Activated T-helper 9 cell treated with anti-CD3 and anti-CD28 coated beads, Interleukin-2, amount 50 U/mL, for 16 hours (primary cell): ENCODE results near the gene CACNA1I.

Source experiments
- DNase-seq: peaks from one replicate; pipeline ENCODE4 v3.0.0-alpha.2; 2020; ENCODE audit warnings: low read depth

CACNA1I gene

DNA sequence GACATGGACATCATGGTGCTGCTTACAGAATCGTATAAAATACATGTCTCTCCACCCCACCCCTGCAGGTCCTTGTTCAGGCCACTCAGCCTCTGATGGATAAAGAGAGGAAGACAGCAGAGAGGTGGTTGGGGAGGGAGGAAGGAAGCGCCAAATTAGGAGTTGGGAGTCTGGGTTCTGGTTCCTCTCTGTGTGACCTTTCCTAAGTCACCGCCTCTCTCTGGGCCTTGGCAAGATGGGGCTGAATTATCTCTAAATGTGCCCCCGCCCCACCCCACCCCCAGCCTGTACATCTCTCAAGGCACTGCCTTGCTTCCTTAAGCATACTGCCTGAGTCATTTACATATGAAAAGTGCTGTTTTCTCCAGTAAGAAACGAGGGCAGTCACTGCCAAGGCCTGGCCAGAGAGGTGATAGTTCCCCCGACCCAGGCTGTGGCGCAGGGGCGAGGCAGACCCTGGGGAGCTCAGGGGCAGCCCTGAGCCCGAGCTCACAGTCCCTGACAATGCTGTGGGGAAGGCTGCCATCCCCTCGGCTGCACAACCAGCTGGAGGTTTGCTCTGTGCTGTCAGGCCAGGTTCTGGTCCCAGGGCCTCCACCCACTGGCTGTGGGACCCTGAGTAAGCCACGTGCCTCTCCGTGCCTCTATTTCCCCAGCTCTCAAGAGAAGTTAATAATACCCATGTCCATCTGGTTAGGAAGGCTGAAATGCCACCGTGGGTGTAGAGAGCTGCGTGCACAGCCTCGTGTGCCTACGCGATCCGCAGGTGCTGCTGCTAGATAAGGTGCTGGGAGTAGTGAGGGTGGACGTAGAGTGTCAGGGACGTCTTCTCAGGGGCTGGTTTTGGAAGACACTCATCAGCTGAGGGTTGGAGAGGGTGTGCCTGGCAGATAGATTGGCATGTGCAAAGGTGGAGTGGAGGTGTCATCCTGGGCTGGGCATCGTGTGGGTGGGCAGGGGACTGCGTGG lies 55.3 kb downstream of the CACNA1I start:
- no peak for DNase-seq

DNA sequence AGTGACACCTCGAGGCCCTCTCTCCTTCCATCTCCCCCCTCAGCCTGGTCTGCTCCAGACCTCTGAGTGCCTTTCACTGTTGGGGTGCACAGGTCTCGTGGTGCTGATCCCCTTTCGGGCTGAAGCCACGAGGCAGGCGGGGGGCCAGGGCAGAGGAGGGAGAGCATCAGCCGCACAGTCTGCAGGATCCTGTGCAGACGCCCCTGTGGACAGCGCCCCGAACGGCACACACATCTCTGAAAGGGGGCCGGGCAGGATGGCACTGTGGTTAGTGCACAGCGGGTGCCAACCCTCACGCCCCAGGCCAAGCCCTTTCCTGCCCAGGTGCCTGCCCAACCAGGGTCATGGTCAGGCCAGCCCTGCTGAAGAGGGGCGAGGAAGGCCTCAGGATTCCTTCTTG lies 56.7 kb downstream of the CACNA1I start:
- no peak for DNase-seq

DNA sequence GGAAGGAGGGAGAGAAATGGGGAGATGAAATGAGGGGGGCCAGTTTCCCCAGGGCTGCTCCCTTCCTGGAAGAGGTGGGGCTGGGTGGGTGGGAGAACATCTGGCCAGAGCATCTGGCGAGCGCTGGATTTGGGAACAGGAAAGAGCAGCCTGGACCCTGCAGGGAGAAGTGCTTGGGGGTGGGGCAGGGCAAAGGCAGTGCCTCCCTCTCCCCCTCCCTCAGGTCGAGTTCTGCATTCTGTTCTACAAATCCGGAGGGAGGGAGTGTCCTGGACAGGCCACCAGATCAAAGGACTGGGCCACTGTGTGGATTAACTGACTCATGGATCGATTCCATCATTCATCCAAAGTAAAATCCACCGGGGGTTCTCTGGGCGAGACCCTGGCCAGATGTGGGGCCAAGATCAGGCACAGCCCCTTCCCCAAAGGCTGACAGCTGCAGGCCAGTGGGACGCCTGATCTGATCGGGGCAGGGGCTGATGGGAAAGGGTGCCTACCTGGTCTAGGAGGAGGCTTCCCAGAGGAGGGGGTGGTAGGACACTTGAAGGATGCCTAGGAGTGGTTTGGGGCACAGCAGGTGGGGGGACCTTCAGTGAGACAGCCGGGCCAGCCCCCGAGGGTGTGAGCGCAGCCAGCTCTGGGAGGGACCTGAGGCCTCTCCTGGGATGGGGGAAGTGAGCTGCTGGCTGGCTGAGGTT lies 57.5 kb downstream of the CACNA1I start:
- no peak for DNase-seq

DNA sequence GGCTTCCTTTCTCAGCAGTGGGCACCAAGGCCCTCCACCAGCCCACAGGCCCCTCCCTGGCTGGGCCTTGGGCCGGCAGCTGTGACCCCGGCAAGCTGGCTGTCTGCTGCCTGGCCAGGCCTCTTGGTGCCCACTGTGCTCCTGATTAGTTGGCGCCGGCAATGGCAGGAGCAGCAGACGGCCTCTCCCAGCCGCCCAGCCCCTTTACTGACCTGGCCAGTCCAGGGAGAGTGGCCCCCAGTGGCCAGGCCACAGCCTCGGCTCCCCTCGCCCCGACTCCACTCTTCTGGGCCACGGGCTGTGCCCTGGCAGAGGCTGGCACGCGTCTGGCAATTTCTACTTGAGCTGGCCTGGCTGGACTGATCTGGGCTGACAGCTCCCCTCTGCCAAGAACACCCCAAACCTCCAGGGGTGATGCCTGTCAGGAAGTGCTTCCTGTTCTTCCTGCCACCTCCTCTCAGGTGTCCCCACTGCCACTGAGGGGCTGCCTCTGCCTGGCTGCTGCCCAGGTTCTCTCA lies 58.1 kb downstream of the CACNA1I start:
- DNase-seq: no peak

DNA sequence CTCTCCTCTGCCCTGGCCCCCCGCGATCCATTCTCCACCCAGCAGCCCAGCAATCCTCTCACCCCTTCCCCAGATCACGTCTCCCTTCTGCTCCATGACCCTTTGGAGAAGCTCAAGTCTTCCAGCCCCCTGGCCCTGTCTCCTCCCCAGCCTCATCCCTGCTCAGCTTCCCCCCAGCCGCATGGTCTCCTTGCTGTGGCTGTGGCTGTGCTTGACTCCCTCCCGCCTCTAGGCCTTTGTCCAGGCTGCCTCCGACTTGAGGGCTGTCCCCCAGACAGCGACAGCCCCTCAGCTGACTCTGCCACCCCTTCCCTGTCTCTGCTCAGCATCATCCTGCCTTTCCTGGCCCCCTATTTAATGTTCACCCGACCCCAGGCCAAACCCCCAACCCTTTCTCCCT lies 59.3 kb downstream of the CACNA1I start:
- no peak for DNase-seq

DNA sequence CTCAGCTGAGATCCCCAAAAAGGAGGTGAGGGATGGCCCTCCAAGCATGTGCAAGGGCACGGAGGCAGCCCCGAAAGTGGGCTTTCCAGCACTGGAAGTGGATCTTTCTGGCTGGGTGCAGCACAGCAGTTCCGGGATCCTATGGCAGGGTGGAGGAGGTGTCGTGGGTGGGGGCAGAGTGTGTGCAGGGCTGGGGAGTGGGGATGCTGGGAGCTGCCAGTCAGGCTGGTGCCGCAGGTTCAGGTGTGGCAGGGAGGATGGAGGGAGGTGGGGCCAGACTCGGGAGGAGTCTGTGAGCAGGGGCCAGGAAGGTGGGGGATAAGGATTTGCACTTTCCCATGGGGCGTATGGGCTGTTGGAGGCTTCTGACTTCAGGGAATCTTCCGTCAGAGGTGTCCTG lies 60.2 kb downstream of the CACNA1I start:
- DNase-seq: no peak

DNA sequence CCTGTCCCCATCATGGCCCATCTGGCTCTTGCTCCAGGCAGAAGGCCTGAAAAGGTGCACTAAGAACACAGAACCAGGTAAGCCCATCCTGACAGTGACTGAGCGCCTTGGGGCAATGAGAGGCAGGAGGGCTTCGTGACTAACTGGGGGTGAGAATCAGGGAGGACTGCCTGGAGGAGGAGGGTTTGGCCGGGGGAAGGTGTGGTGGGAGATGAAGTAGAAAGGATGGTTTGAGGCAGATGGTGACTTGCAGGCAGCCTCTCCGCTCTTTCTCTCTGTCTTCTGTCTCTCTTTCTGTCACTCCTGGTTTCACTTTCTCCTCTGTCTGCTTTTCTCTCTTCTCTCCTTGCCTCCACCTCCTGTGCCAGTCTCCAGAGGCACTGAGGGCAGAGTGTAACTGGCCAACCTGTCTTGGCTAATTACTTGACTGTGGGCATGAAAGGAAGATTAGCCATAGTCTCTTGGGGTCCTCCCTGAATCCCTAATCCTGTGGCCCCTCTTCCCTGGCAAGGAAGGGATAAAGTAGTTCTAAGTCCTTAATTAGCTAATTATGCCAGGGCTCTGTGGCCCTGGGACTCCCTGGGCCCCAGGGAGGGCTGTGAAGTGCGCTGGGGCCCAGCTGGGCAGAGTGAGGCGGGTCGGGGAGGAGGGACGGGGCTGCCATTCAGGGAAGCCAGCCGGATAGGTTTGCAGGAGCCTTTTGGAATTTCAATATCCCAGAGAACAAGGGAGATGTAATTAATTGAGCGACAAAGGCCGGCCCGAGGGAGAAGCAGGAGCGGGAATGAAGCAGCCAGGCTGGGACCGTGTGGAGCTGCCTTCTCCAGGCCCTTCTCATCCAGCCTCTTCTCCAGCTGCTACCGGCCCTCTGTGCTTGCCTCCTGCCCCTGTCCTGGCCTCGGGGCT lies 61.1 kb downstream of the CACNA1I start:
- DNase-seq: no peak

DNA sequence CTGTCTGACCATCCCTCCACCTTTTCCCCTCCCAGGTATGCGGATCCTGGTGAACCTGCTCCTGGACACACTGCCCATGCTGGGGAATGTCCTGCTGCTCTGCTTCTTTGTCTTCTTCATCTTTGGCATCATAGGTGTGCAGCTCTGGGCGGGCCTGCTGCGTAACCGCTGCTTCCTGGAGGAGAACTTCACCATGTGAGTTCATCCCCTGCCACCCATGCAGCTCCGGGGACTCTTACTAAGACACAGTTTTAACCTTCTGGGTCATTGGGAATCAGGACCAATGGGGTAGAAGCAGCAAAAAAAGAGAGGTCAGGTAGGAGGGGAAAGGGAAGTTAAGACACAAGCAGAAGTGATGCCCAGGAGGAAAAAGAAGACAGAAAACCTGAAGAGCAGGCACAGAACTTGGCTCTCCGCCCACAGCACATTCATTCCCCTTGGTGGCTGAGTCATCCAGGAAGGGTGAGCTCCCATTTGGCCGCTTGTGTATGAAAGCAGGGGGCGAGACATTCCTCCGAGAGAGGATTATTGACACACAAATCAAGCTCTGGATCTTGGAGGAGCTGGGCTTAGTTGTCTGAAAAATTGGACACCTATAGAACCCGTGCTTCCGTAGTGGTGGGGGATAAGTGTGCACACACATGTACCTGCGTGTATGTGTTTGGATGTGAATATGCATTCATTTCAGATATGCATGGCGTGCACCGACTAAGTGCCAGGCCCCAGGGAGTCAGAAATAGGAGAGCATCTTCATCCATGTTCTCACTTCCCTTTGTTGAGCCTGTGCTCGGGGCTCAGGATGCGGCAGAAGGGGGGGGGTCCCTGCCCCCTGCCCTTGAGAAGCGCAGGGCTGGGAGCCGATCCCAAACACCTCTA lies 64.2 kb downstream of the CACNA1I start:
- DNase-seq: no peak

DNA sequence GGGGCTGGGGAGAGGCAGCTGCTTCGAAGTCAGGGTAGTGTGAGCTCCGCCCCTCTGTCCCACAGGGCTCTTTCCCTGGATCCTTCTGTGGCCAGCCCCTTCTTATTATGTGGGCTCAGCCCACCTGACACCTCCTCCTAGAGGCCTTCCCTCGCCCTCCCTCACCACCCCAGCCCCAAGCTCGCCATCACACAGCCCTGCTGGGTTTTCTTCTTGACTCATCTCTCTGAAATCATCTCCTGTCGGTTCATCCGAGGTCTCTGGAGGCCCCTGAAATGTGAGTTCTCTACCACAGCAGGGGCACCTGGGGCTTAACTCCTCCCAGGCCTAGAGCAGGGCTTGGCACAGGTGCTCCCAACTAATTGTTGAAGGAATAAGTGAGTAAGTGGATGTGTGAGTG lies 65.2 kb downstream of the CACNA1I start:
- DNase-seq: no peak

DNA sequence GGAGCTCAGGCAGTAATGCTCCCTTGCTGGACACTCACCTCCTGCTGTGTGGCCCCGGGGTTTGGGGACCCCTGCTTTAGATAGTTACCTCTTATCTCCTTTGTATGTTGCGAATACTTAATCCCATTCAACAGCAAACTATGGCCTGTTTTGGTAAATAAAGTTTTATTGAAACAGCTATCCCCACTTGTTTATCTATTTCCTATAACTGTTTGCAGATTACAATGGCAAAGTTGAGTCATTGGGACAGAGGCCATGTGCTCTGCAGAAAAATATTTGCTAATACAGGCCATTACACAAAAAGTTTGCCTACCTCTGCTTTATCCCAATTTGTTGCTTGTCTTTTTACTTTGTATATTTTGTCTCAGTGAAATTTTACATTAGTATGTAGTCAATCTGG lies 68.4 kb downstream of the CACNA1I start:
- DNase-seq: no peak

DNA sequence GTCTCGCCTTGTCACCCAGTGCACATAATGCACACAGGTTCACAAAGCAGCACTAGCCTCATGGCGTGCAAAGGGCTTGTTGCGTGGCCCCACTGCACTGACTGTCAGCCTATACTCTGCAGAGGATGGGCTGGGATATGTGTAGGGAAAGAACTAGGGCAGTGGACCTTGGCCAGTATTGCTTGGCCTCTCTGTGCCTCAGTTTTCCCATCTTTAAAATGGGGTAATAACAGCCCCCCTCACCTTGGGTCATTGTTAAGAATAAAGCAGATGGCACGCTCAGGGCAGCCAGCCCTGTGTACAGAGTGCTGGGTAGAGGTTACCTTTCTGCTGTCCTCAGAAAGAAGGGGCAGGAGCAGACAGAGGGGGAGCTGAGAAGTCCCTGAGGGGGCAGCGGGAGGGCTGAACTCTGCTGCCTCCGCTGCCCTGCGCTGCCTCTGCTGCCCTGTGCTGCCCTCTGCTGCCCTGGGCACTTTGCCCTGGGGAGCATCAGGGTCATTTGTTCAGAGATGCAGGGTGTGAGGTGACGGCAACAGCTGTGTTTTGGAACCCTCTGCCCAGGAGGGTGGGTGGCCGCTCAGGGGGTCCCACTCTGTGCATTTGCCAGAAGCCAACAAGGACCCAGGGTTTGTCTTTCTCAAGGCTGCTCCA lies 71.2 kb downstream of the CACNA1I start:
- no peak for DNase-seq

DNA sequence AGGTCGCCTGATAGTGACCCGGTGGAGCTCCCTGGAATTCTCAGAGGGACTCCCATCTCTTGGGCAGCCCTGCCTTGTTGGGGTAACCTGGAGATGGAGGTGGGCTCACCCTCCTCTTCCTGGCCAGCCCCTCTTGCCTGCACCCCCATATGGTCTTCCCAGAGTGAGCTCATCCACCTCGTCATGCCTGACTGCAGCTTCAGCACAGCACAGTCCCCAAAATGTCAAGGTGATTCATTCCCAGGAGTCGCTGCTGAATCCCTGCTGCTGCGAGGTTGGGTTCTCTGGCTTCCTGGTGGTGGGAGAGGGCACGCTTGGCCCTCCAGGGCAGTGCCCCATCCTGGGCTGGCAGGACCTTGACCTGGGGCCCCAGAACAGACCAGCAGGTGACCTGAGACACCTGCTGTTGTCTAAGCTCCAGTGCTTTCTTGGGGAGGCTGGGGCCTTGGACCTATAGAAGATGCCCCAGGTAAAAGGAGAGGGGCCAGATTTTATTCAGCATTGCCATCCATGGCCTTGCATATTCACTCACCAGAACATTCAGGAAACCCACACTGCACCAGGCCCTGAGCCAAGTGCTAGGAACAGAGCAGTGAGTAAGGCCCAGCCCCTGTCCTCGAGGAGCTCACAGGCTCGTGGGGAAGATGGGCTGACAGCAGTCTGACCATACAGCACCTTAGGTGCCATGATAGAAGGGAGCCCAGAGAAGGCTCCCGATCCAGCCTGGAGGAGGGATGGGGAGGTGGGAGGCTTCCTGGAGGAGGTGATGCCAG lies 72.9 kb downstream of the CACNA1I start:
- no peak for DNase-seq

DNA sequence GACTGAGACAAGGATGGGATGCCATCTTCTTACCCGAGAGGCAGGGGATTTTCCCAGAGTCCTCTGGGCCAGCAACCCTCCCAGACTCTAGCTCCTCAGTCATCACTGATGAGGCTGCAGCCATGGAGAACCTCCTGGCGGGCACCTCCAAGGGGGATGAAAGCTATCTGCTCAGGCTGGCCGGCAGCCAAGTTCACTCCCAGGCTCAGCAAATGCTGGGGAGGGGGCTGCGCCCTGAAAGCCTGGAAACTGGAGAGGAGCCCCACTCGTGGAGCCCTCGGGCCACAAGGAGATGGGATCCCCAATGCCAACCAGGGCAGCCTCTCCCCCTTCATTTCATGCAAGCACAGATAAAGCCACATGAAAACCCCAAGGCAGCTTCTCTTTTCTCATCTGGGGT lies 75.0 kb downstream of the CACNA1I start:
- DNase-seq: no peak

DNA sequence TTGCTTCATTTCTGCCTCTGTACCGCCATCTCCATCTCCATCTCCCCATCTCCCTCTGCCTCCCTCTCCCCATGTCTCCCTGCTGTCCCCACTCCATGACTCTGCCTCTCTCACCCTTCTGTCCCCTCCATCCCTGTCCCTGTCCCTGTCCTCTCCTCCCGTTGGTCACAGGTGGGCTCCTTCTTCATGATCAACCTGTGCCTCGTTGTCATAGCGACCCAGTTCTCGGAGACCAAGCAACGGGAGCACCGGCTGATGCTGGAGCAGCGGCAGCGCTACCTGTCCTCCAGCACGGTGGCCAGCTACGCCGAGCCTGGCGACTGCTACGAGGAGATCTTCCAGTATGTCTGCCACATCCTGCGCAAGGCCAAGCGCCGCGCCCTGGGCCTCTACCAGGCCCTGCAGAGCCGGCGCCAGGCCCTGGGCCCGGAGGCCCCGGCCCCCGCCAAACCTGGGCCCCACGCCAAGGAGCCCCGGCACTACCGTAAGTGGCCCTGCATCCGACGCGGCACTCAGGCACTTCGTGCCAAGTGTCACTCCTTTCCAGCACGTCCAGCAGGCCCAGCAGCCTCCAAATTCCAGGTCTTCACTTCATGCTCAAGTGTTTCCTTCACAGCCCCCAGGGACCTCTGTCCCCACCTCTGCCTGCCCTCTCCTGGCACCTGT lies 76.0 kb downstream of the CACNA1I start:
- no peak for DNase-seq

DNA sequence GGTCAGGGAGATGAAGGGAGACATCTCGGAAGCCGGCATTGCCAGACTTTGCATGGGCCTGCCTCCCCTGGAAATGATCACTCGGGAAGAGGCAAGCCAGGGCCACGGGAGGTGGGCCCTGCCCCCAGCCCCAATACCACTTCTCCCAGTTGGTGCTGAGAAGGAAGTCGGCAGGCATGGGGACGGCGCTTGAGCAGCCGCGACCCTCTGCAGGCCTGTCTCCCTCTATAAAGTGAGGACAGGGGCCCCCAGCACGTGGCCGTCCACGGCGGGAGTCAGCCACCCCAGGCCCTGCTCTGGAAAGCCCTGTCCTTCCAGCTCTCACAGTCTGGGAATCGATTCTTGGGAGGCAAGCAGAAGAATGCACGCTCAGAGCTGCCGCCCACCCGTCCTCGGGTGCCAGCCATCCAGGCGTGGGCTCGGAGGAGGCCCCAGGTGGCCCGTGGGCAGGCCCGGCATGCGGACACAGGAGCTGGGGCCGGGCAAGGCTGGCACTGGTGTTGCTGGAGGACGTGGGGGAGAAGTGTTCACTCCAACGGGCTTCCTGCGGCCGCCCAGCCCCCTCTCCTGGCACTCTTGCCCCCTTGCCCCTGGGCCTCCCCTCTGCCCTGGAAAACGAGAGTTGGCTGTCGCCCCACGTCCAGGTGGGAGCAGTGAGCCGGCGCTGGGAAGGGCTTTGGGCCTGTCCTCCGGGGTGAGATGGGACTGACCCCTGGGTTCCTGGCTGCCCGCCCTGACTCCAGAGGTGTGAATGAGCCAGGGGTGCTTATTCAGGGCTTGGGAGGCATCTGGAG lies 77.5 kb downstream of the CACNA1I start:
- DNase-seq: no peak

DNA sequence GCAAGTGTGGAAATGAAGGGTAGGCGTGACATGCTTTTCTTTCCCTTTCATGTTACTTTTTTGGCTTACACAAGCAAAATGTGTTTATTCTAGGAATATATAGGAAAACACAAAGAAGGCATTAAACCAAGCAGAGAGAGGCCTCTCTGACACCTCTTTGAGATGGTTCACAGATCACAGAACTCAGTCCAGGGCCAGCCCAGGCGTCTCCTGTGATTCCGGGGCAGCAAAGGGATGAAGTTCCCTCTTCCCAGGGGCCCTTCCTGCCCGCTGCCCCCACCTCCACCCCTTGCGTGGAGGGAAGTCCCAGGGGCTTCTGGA lies 78.0 kb downstream of the CACNA1I start:
- DNase-seq: no peak

DNA sequence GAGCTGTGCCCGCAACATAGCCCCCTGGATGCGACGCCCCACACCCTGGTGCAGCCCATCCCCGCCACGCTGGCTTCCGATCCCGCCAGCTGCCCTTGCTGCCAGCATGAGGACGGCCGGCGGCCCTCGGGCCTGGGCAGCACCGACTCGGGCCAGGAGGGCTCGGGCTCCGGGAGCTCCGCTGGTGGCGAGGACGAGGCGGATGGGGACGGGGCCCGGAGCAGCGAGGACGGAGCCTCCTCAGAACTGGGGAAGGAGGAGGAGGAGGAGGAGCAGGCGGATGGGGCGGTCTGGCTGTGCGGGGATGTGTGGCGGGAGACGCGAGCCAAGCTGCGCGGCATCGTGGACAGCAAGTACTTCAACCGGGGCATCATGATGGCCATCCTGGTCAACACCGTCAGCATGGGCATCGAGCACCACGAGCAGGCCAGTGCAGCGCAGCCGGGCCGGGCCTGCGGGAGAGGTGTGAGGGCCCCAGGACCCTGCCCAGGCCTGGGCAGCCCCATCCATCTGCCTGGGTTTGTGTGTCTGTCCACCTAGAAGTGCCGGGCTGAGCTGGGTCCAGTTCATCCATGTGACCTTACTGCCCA lies 79.0 kb downstream of the CACNA1I start:
- no peak for DNase-seq
